ENCODE measurements around the gene LCT. TPM values are rescaled to one million over a fixed set of nuclear protein-coding genes. Genes with fewer than 3 reads are reported as not detected.

Gene LCT
- total RNA-seq, 2 donors from 2014 or later = 0.11 TPM

- no peaks in the 10 kb centered on the region for H3K36me3 Mint-ChIP-seq (ENCODE audit: low read depth)
- no peaks in the 10 kb centered on the region for H3K27me3 ChIP-seq (ENCODE audit: control insufficient read depth, insufficient read depth, low read length, poor library complexity, severe bottlenecking)
- H3K36me3 ChIP-seq (ENCODE audit: control insufficient read depth, insufficient read depth, low read length) = no peaks in the 10 kb centered on the region
- H3K4me3 Mint-ChIP-seq = no peak overlapping the region
- DNase-seq = no peak
- H3K4me3 ChIP-seq (ENCODE audit: low read length) = no peak overlapping the region
- no peak for TF ChIP-seq CTCF (conservative IDR thresholded peaks at IDR 0.05)
- no peak overlapping the region for H3K27ac Mint-ChIP-seq
- no peaks in the 10 kb centered on the region for H3K27me3 Mint-ChIP-seq (ENCODE audit: insufficient read depth)
- no peaks in the 10 kb centered on the region for H3K9me3 ChIP-seq (ENCODE audit: control insufficient read depth, low read length)
- H3K4me1 ChIP-seq (ENCODE audit: control insufficient read depth, insufficient read depth, low read length) = no peaks in the 10 kb centered on the region
- no peaks in the 10 kb centered on the region for H3K9me3 Mint-ChIP-seq
- no peaks in the 10 kb centered on the region for H3K4me1 Mint-ChIP-seq
- H3K9ac ChIP-seq (ENCODE audit: extremely low read depth, low read length, poor library complexity, severe bottlenecking) = no peak overlapping the region
- H3K27ac ChIP-seq (ENCODE audit: low read depth, low read length) = no peak overlapping the region
- WGBS, 2 experiments (ENCODE audit: insufficient coverage in 1 of 2, insufficient read length in 1 of 2) = 85 to 93% methylated on average over 12 to 14 of the region's 14 CpGs
These were observed 5.7 kb downstream of the LCT start for GRCh38 chr2:135831180-135831812.

- Histone ChIP-seq H3K27me3 (ENCODE audit: control insufficient read depth, insufficient read depth, low read length, poor library complexity, severe bottlenecking) (no peaks in the 10 kb centered on the region), H3K36me3 (ENCODE audit: control insufficient read depth, insufficient read depth, low read length) (no peaks in the 10 kb centered on the region), H3K27ac (ENCODE audit: low read depth, low read length) (no peak overlapping the region), H3K9me3 (ENCODE audit: control insufficient read depth, low read length) (no peaks in the 10 kb centered on the region), H3K4me1 (ENCODE audit: control insufficient read depth, insufficient read depth, low read length) (no peaks in the 10 kb centered on the region), H3K4me3 (ENCODE audit: low read length) (no peak overlapping the region), H3K9ac (ENCODE audit: extremely low read depth, low read length, poor library complexity, severe bottlenecking) (no peak overlapping the region)
- no peak for TF ChIP-seq CTCF (conservative IDR thresholded peaks at IDR 0.05)
- H3K27me3 Mint-ChIP-seq (ENCODE audit: insufficient read depth) = no peaks in the 10 kb centered on the region
- WGBS, 2 experiments (ENCODE audit: insufficient coverage in 1 of 2, insufficient read length in 1 of 2) = 94 to 97% methylated on average over 7 to 12 of the region's 13 CpGs
- no peaks in the 10 kb centered on the region for H3K9me3 Mint-ChIP-seq
- H3K4me1 Mint-ChIP-seq = no peaks in the 10 kb centered on the region
- no peak overlapping the region for H3K4me3 Mint-ChIP-seq
- no peak for DNase-seq
- H3K27ac Mint-ChIP-seq = no peak overlapping the region
- no peaks in the 10 kb centered on the region for H3K36me3 Mint-ChIP-seq (ENCODE audit: low read depth)
These were observed 7.4 kb downstream of the LCT start for GRCh38 chr2:135829378-135830135.

- Mint-ChIP-seq H3K27ac (no peak overlapping the region), H3K4me1 (no peaks in the 10 kb centered on the region), H3K27me3 (ENCODE audit: insufficient read depth) (peaks cover 5% of the 10 kb centered on the region), H3K4me3 (no peak overlapping the region), H3K36me3 (ENCODE audit: low read depth) (peaks cover 9% of the 10 kb centered on the region), H3K9me3 (peaks cover 8% of the 10 kb centered on the region)
- Histone ChIP-seq H3K27ac (ENCODE audit: low read depth, low read length) (no peak overlapping the region), H3K27me3 (ENCODE audit: control insufficient read depth, insufficient read depth, low read length, poor library complexity, severe bottlenecking) (no peaks in the 10 kb centered on the region), H3K4me1 (ENCODE audit: control insufficient read depth, insufficient read depth, low read length) (no peaks in the 10 kb centered on the region), H3K36me3 (ENCODE audit: control insufficient read depth, insufficient read depth, low read length) (peaks cover 6% of the 10 kb centered on the region), H3K9me3 (ENCODE audit: control insufficient read depth, low read length) (peaks cover 14% of the 10 kb centered on the region), H3K4me3 (ENCODE audit: low read length) (no peak overlapping the region), H3K9ac (ENCODE audit: extremely low read depth, low read length, poor library complexity, severe bottlenecking) (no peak overlapping the region)
- DNase-seq = no peak
- no peak for TF ChIP-seq CTCF (conservative IDR thresholded peaks at IDR 0.05)
- WGBS, 2 experiments (ENCODE audit: insufficient coverage in 1 of 2, insufficient read length in 1 of 2) = 91 to 92% methylated on average over 6 of the region's 6 CpGs
These were observed 10.4 kb downstream of the LCT start for GRCh38 chr2:135826544-135826943.

Measured in endodermal cell (in vitro differentiated cells).